Right kidney (tissue), 1 donor: ENCODE data around the gene PPP3R1.

Experiments used
- DNase-seq: peaks from one replicate; pipeline ENCODE4 v3.0.0-alpha.2; 2016

Gene PPP3R1

DNA sequence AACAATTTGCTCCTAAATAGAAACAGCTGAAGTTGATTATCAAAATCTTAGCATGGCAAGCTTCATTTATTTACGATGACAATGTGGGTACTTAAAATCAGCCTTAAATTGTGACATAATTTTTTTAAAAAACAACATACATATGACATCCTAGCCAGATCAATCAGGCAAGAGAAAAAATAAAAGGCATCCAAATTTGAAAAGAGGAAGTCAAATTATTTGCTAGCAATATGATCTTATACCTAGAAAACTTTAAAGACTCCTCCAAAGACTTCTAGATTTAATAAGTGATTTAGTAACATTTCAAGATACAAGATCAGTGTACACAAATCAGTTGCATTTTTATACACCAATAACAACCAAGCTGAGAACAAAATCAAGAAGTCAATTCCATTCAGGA lies 14.3 kb upstream of the PPP3R1 start:
- no peak for DNase-seq

DNA sequence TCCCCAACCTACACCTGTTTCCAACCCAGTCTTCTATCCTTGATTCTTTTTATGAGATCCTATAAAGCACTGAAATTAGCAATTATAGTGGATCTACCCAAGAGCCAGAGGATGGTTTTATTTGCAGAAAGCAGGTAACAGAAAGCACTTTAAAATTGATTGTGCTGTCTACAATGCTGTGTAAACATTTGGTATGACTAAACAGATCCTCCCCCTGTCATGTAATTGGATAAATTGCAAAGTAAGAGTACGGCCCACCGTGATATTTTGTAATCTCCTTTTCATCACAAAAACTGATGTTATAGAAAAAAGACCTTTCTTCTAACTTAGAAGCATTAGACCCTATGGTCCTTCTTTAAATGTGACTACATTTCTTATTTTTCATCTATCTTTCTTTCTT lies 11.3 kb upstream of the PPP3R1 start:
- no peak for DNase-seq

DNA sequence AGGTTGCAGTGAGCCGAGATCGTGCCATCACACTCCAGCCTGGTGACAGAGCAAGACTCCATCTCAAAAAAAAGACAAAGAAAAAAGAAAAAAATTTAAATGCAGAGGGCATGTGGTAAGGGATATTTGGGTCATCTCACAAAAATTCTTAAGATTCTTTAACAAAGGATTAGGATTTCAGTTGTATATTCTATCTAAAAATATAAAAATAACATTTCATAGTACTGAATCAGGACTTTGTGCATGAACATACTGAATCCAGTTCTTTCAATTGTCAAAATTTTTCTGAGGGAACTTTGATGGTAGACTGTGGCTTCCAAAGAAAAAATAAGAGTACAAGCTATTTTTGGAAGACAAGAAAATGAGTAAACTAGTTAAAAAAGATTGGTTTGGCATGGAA lies 6.5 kb upstream of the PPP3R1 start:
- DNase-seq, result no peak

DNA sequence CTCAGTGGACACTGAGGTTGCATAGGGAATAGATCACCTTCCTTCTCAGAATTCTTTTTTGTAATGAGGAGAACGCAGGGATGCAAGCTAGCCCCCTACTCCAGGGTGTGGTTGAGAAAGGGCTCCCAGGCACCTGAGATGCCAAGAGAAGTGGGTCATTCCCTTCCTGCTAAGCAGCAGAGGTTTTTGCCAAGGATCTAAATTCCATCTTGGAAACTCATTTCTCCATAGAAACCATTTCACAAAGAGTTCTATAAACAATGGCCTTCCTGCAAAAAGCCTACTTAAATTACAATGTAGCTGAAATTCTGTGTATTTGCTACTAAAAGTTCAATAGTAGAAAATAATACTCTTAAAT lies 3.7 kb upstream of the PPP3R1 start:
- no peak for DNase-seq

DNA sequence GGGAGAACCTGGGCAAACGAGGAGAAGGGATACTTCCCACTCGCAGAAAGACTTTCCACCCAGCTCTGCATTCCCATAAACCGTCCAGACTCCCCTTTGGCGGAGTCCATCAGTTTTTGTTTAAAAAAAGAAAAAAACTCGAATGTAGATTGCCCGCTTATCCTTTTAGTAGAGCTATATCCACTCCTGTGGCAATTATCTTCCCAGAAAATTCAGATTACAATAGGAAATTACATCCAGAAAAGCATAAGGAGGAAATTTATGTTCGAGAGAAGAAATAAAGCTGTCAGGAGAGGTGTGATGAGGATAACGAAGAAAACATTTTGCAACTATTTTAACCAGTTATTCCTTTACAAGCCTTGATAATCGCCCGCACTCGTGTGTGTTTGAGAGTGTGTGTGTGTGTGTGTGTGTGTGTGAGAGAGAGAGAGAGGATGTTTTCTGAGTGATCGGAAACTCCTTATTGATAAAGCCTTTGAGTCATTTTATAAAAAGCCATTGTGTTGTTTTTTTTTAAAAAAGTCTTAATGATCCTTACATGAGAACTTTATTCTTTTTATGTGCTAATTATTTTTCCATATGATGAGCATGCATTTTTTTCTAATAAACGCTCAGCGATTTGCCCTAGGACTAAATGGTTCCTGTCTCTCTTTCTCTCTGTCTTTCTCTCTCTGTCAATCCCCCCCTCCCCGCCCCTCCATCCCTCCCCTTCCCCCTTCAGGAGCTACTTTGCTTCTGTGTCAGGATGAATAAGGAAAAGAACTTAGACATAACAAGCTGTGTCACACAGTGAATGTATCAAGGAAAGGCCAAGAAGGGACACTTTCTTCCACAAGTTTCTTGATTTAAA lies 1.1 kb upstream of the PPP3R1 start:
- no peak for DNase-seq

DNA sequence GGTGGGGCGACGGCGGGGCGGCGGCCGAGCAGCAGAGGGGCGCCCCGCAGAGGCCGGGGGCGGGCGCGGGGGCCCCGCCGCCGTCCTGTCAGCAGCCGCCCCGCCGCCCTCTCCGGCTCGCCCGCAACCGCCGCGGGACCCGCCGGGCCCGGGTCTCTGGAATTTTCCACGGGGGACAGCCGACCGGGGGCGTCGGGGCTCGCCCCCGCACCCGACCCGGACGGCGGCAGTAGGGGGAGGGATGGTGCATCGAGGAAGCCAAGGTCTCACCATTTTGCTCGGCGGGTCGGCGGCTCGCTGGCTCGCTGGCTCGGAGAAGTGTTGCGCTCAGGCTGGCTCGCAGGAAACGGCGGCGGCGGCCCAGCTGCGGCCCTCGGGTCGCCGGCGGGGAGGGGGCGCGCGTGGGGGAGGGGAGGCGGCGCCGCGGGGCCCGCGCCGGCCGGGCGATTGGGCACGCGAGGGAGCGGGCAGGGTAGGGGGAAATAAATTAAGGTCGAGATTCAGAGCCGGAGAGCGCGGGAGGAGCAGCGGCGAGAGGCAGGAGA lies 405 bp downstream of the PPP3R1 start:
- DNase-seq, result peak; percentile 85

DNA sequence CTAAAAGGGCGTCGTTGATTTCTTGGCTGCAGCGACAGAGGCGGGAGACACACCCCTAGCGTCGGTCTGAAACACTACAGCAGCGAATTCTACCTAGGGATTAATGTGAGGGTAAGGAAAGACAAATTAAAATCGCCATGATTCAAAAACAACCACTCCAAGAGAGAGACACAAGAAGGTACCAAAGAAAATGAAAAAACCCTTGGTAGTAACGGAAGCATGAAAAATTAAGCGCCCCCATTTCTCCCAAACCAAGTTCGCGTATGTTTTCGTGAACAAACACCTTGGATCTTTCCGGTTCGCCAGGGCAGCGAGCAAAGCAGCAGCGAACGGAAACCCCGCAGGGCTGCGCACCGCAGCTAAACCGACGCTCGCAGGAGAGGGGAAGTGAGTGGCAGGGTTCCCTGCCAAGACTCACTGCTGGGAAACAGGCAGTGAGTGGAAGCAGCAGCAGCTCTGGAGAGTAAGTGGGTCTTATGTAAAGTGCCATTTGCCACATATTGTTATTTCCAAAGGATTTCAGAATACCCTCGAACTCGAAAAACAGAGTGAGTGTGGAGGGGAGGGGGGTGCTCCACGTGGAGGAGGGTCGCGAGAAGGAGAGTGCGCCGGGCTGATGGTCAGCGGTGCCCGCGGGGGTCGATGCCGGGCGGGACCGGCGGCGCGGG lies 1.0 kb downstream of the PPP3R1 start:
- peak; percentile 81 for DNase-seq

DNA sequence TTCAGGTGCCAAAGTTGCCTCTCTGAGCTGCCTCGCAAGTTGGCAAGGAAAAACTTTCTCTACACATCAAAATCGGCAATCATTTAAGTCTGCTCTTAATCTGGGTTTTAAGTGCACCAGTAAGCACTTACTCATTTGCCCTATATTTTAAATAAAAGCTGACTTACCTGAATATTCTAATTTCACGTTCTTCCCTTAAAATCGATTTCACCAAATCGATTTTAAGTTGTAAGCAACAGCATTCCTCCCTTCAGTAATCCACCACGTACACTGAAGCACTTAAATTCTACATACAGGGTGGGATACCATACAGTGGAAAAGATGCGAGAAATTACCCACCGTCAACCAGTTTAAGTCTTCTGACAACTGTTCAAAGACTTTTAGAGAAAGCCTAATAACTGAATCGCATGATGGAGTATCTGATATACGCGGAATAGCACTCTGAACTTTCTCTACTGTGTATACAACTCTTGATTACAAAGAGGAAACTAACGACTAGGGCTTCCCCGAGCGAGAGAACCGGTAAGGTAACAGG lies 1.6 kb downstream of the PPP3R1 start:
- peak; percentile 4 for DNase-seq

DNA sequence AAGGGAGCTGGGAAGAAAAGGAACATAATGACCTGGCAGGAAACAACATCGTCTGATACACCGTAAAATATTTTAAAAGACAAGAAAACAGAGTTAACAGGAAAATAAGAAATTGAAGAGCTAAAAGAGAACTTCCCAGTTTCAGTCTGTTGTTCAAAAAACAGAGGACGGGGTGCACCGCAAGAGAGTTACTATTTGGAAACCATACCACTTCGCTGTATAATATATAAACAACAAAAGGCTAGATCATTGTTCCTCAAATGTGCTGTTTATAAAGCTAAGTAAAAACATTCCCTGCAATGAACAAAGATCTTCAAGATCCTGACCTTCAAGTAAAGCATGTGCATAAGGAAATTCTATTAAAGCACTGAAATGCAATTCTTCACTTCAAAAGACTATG lies 2.1 kb downstream of the PPP3R1 start:
- no peak for DNase-seq

DNA sequence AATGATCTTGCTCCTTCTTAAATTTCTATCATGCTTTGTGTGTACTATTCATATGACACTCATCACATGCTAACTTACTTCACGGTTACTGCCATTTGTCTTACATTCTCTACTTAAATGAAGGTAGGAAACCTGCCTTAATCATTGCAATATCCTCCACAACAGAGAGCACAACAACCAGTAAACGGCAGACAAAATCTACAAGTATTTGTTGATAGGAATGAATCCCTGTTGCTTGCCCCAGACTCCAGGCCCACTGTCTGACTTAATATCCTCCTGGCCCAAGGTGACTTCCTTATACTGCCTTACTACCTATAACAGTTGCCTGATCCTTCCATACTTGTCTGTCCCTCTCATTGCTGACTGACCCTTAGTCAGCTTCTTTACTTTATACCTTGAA lies 3.5 kb downstream of the PPP3R1 start:
- DNase-seq, result no peak

DNA sequence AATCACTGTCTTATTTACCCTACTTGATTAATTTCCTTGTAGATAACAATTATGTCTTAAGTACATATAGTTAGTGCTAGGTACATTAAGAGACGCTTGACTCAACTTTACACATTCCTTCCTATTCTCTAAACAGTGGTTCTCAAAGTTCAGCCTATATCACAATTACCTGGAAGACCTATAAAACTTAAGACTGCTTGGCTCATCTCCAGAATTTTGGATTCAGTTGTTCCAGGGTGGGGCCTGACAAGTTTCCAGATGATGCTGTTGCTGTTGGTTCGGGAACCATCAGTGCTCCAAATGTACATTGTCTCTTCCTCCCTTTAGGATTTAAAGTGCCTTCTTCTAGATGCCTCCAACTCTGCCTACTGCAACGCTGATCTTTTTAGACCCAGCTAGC lies 4.0 kb downstream of the PPP3R1 start:
- DNase-seq, result no peak

DNA sequence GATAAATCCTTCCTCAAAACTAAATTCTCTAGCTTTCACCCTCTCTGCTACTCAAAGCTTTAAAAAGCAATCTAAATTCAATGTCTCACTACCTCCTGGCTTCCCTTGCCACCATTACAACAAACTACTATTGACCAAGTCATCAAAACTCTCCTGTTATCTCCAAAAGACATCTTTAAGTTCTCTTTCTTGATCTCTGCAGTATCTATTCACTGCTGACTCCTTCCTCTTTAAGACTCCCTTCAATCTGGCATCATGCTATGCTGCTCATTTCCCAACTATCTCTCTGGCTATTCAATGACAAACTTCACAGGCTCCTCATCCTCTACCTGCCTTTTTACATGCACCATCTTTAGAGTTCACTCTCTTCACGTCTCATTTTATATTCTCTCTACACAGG lies 5.9 kb downstream of the PPP3R1 start:
- DNase-seq, result no peak

DNA sequence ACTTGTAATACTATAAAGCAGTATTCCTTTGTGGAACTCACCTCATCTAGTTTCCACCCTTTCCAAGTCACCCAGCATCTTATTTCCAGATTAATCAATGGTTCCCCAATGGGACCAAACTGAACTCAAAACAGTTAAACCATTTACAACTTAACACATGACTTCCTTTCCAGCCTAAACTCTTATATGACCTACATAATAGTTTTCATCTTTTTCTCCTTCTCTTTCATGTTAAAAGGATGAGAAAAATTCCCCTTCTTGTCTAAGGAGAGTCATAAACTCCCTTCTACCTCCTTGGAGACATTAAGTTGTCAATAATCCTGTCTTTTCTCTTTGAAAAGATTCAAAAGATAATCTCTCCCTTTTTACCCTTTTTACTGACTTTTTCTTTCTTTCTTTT lies 6.7 kb downstream of the PPP3R1 start:
- DNase-seq, result no peak

DNA sequence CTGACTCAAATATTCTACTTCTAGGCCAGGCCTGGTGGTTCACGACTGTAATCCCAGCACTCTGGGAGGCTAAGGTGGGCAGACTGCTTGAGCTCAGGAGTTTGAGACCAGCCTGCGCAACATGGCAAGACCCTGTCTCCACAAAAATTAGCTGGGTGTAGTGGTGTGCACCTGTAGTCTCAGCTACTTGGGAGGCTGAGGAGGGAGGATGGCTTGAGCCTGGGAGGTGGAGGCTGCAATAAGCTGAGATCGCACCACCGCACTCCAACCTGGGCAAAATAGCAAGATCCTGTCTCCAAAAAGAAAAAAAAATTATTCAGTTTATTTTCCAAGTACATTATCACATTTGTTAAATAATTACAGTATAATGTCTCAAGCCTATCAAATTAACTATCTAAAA lies 7.3 kb downstream of the PPP3R1 start:
- DNase-seq, result no peak

DNA sequence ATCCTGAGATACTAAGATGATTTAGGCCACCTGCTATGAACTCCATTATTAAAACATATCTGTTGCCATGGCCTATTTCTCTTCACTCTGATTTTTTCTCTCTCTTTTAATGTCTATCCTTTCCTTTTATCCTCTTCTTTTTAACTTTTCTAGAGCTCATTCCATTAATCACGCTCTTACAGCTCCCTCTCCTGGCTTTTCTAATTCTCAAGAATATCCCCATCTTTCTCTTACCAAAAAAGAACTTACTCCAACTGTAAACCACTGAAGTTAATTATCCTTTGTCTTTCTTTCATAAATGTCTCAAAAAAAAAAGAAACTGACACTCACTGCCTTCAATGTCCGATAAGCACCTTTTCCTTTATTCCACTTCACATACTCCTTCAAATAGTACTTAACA lies 7.9 kb downstream of the PPP3R1 start:
- DNase-seq, result no peak

DNA sequence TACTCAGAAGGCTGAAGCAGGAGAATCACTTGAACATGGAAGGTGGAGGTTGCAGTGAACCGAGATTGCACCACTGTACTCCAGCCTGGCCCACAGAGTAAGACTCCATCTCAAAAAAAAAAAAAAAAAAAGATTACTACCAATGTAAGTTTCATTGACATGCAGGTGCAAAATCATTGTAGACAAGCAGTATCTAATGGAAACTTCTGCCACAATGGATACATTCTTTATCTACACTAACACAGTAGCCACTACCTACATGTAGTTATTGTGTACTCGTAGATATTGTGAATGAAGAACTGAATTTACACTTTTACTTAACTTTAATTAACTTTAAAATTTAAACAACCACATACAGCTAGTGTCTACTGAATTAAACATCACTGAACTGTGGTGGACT lies 10.6 kb downstream of the PPP3R1 start:
- no peak for DNase-seq

DNA sequence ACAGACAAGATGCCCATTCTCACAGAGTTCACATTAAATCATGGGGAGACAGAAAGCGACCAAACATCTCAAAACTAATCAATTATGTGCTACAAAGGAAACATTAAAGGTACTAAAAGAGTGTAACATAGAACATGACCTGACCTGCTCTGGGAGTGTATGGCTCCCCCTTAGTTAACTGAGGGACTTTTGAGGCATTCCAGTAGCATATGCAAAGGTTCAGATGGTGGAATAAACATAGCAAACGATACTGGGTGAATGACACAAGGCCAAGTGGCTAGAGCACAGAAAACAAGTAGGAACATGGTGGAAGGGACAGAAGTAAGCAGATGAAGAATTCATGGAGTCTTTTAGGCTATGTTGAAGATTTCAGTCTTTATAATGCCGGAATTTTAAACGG lies 11.9 kb downstream of the PPP3R1 start:
- no peak for DNase-seq

DNA sequence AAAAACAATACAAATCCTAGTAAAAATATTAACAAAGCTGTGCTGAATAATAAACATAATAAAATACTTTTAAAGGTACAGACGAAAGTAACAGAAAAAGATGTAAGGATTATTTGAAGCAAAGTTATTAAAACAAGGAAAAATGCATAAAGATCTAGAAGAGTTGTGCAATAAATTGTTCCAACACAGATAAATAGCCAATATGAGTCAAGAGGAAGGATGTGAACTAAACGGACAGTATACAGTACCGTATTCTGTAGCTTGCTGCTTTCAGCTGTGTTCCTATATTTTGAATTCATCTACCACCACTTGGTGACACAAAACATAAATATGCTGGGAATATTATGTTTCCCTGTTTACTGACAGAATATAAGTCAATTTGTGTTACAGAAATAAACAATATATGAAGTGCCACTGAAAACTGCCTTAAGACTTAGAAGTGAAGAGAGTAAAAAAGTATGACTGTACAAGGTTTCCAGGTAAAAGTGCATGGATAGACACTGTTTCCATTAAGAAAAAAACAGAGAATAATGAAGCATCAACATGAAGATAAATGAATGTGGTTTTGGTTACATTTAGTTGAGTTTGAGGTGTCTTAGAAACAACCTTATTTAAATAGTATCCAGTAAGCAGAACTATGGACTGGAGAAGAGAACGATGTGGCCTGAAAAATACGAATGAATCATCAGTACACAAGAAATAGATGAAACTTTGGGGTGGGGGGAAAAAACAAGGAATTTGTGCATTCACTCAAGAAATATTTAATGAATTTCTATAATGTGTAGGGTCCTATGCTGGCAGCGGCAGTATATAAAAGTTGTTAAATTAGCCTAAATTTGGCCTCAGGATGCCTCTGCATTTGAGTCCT lies 13.1 kb downstream of the PPP3R1 start:
- no peak for DNase-seq

DNA sequence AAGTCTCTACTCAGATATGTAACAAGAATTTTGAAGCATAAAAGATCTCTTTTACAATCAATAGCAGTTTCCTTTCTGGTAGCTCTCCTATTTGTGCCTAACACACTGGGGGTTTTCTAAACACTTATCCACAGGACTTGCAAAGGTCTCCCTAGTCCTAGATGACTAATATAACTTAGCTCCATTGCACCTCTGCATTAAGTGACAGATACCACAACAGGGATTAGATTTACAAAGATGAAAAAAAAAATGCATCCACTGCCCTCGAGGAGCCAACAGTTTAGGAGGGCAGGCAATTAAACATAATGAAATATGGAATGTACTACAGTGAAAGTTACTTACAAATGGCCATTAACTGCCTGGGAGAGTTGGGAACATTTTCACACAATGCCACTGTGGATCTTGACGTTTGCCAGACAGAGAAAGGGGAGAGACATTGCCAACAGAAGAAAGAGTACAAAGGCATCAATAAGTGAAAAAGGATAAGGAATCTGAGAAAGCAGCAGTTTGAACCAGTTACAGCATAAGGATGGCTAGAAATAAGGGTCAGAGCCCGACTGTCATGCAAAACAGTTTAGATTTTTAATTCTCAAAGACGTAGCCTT lies 14.3 kb downstream of the PPP3R1 start:
- DNase-seq, result no peak

DNA sequence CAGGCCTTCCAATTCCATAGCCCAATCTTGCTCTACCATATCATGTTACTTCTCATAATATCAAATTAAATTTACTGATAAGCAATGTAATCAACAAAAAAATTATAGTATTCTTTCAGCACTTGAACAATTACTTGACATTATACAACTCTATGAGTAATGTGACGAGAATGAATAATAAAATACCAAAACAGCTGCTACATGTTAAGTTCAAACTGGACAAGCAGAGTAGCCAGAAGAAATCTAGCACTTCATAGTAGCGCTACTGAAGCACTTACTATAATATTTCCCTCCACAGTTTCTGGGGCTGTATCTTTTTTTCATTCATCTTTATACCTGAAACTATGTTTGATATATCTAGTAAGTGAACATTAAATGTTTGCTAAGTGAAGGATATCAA lies 14.9 kb downstream of the PPP3R1 start:
- DNase-seq, result no peak

DNA sequence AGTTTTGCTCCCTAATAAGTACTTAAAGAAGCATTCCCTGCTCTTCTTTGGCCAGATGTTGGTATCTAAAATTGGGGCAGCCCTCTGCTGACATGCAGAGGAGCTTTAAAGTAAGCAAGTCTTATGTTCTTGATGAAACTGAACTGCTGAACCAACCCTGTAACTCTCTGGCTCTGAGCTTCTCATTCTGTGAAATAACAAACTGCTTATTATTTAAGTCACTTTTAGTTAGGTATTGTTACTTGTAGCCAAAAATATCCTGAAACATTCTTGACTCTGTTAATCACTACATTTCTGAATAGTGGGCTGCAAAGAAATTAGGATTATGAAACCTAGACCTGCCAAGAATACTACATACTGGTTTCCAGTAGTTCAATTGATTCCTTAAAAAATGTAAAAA lies 15.5 kb downstream of the PPP3R1 start:
- DNase-seq, result no peak

DNA sequence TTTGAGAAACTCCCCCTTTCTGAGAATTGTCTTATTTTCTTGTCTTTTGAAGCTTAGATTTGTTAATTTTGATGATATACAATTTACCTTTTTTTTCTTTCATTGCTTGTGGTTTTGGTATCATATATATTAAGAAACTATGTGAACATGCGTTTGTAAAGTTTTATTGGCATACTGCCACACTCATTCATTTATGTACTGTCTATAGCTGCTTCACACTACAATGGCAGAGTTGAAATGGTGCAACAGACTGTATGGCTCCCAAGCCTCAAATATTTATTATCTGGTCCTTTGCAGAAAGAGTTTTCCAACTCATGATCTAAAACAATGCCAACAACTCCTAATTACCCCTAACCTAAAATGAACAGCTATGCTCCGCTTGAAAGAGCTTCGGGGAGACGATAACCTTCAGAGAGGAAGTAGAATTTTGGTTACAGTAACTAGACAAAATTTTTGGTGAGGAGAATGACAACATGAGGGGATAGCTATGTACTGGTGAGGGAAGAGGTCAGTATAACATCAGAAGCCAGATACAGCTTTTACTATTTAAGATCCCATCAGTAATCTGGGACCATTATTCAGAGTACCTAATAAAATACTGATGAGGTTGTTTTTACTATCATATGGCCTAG lies 16.1 kb downstream of the PPP3R1 start:
- no peak for DNase-seq
